Stimulated activated CD8-positive, alpha-beta memory T cell treated with anti-CD3 and anti-CD28 coated beads, Interleukin-15, amount 100 ng/mL, for 24 hours (primary cell): Measurements from ENCODE around the gene SZRD1.
"Not testable (repeated sequence)": the region's sequence is repeated elsewhere in the genome, so short reads cannot be mapped to it uniquely, and the experiment has no call there.

ENCODE experiments used
- DNase-seq: peaks from one replicate; pipeline ENCODE4 v3.0.0-alpha.2; 2020; ENCODE audit warnings: low read depth

Gene SZRD1, protein sequence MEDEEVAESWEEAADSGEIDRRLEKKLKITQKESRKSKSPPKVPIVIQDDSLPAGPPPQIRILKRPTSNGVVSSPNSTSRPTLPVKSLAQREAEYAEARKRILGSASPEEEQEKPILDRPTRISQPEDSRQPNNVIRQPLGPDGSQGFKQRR

DNA sequence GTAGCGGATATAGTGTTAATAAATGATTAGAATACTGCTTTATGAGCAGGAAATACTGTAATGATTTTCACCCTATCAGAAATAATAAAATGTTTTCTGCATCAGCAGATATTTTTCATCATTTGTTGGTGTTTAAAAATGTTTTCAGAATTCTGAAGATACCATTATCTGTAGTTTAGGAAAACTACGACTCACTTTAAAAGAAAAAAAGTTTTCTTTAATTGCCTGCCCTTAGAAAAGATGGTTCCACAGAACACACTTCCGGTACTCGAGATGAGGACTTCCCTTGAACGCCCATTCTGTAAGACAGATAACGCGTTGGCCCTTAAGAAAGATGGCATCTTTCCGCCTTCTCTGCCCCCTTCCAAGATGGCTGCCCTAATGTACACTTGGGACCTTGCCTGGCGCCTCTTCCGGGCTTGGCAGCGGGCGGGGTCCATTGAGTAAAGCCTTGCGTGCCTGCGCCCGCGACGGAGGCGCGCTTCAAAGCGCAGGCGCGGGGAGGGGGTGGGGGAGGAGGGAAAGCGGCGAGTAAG is at the start of gene SZRD1:
TSS of gene SZRD1 (plus strand) at position 521 of the 536 bp plus-strand sequence. CDS start 16 bp downstream, outside the sequence.
- DNase-seq = peak; percentile 69

DNA sequence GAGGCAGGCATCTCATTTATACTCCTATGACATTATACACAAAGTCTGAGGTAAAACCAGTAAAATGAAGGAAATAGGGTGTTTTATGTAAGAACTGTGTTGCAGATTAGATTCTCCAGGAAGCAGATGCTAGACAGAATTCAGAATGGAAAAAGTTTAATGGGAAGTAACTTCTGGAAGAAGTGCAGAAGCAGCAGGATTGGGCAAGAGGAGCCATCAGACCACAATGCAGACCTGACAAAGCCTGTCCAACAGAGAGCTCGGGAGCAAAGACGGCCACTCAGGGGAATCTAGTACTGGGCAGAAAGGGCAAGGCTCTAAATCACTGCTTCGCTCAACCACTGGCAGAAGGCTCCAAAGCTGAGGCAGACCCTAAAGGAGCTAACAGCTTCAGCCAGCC is 48.5 kb upstream of the SZRD1 start:
- no peak for DNase-seq

DNA sequence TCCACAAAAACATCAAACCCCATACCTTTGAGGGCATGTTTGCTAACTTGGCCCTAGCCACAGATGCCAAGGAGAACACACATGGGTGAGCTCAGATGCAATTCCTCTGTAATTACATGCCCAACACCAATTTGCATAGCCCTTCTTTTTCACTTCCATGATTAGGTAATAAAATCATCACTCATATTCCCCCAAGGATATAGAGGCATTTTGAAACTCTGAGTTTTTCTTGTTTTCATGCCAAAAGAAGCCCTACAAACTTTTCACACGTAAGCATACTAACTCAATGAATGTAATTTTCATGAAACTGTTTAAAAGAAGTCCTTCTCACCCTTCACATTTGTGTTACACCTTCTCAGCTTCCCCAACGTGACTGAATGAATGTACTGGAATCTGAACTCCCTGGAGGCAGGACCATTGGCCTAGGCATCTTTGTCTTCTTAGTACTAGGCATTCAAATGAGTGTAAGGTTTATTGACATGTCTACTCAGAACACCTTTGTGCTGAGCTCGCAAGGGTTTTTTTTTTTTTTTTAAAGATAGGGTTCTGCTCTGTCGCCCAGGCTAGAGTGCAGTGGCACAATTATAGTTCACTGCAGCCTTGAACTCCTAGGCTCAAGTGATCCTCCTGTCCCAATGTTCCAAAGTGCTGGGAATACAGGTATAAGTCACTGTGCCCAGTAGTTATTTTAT is 45.7 kb upstream of the SZRD1 start:
- no peak for DNase-seq

DNA sequence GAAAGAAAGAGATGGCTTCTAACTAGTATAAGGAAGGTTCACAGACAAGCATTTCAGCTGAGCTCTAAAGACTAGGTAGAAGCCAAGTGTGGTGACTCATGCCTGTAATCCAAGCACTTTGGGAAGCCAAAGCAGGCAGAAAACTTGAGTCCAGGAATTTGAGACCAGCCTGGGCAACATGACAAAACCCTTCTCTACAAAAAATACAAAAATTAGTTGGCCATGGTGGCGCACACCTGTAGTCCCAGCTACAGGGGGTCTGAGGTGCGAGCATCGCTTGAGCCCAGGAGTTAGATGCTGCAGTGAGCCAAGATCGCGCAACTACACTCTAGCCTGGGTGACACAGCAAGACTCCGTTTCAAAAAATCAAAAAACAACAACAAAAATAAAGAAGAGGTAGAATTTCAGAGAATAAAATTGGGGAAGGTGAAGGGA is 42.6 kb upstream of the SZRD1 start:
- no peak for DNase-seq

DNA sequence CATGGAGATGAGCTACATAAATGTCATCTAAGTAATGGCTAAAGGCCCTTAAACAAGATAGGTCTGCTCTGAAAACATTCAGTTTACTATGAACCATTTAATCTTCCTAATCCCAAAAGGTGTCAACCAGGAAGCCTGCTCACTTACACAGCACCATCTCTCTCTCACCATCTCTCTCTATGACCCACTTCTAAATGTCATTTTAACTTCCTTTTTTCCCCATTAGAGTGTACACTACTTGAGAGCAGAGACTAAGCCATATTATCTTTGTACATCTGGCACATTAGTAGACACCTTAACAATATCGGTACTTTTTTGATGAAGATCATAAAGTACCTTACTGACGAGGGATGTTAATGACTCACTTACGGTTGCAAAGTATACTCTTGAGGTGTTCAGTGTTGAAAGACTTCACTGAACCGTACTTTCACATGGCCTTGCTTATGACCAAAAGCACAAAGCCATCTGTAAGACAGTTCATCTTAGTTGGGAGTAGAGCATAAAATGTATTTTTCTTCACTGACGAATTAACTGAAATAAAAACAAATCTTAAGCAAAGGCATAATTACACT is 40.1 kb upstream of the SZRD1 start:
- no peak for DNase-seq

DNA sequence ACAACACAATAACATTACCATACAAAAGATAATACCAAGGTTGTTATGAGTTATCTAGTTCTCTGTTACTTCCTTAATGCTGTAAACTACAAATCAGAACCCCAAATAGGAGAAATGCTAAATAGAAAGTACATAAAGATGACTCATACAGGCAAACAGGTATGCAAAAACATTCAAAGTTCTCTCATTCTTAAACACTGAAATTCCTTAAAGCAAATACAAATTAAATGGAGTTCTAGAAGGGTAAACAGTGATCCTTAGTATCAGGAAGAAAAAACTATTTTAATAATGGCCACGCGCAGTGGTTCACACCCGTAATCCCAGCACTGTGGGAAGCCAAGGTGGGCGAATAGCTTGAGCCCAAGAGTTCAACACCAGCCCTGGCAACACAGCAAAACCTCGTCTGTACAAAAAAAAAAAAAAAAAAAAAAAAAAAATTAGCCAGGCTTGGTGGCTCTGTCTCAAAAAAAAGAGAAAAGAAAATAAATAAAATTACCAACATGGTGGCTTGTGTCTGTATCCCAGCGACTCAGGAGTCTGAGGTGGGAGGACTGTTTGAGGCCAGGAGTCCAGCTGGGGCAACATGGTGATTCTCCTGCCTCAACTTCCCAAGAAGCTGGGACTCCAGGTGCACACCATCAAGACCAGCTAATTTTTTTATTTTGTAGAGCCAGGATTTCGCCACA is 32.2 kb upstream of the SZRD1 start:
- no peak for DNase-seq

DNA sequence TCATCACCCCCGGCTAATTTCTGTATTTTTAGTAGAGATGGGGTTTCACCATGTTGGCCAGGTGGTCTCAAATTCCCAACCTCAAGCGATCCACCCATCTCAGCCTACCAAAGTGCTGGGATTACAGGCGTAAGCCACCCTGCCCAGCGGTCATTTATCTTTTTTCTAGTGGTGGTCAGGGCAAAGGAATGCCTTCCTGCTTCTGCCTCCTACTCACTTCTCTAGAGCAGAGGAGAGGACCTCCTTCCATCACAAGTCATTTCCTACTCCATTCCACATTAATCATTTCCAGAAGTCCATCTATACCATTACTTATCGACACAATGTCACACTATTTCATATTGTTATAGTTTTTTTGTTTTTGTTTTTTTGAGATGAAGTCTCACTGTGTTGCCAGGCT is 28.1 kb upstream of the SZRD1 start:
- DNase-seq = no peak

DNA sequence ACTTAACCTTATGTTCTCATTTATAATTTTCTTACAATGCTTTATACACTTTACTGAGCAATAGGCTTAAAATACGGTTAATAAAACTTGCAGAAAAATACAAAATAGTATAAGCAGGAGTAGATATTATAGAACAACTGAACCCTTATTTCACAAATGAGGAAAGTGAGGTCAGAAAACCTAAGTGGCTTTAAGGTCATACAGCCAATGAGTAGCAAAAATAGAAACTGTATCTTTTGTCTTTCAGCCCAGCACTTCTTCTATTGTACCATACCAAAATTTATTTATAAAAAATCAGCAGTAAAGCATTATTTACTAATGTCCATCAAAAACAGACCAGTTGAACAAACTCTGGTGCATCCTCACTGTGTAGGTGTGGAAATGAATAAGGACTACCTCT is 26.4 kb upstream of the SZRD1 start:
- DNase-seq = no peak

DNA sequence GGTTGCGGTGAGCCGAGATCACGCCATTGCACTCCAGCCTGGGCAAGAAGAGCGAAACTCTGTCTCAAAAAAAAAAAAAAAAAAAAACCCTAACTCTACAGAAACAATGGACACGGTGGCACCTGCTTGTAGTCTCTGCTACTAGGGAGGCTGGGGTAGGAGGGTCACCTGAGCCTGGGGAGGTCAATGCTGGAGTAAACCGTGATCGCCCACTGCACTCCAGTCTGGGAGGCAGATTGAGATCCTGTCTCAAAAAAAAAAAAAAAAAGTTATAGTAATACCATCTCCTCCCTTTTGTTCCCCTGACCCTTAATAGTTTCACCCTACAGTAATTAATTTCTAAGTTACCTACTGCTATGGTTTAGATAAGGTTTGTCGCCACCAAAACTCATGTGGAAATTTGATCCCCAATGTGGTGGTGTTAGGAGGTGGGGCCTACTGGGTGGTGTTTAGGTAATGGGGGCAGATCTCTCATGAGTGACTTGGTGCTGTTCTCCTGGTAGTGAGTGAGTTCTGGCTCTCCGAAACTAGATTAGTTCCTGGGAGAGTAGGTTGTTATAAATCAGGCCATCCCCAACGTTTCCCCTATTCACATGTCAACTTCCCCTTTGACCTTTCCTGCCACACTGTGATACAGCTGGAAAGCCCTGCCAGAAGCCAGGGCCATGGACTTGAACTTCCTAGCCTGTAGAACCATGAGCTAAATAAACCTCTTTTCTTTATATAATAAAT is 24.5 kb upstream of the SZRD1 start:
- no peak for DNase-seq

DNA sequence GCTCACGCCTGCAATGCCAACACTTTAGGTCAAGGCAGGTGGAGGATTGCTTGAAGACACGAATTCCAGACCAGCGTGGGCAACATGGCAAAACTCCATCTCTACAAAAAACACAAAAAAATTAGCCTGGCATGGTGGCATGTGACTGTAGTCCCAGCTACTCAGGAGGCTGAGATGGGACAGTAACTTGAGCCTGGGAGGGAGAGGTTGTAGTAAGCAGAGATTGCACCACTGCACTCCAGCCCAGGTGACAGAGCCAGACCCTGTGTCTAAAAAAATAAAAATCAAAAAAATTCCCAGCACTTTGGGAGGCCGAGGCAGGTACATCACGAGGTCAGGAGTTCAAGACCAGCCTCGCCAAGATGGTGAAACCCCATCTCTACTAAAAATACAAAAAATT is 23.8 kb upstream of the SZRD1 start:
- not testable (repeated sequence) for DNase-seq

DNA sequence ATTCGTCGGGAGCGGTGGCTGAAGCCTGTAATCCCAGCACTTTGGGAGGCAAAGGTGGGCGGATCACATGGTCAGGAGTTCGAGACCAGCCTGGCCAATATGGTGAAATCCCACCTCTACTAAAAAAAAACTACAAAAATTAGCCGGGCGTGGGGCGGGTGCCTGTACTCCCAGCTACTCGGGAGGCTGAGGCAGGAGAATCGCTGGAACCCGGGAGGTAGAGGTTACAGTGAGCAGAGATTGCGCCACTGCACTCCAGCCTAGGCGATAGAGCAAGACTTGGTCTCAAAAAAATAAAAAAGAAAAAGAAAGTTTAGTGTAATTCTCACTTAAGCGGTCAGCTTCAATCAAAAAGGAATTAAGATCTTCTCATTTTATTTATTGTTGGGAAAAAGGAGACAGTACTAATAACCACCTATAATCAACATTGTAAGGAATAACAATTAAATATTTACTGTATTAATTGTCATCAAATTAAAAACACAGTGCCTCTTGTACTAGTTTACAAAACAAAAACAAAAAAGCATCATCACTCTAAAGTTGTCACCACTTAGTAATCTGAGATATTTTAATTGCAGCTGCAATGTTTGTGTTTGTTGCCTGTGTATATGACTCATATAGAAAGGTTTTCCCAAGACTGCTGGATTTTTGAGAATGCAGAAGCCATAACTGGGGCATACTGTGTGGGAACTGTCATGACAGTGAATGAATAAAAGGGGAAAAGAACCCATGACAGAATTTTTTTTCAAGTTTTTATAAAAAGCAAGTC is 18.4 kb upstream of the SZRD1 start:
- DNase-seq = no peak

DNA sequence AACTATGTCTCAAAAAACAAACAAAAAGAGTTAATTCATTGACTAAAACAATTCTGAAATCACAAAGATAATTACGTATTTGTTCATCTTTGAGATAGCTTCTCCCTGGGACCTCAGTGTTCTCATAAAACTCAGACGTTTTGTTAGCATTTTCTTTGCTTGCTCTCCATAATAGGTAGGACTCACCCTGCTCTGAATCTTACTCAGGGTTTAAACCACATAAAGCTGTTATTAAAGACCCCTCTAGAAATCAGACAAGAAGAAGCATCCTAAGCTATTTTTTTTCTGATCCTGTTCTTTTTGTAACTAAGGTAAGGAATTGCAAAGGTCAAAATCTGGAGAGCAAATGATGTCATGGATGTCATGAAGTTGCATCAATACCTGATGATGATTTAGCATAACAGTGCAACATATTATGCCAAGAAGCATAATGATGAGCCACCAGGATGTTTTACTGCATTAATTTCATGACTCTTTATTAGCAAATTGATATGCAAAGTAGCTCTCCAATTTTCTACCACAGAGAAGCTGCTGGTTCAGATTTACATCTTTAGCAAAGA is 17.1 kb upstream of the SZRD1 start:
- no peak for DNase-seq

DNA sequence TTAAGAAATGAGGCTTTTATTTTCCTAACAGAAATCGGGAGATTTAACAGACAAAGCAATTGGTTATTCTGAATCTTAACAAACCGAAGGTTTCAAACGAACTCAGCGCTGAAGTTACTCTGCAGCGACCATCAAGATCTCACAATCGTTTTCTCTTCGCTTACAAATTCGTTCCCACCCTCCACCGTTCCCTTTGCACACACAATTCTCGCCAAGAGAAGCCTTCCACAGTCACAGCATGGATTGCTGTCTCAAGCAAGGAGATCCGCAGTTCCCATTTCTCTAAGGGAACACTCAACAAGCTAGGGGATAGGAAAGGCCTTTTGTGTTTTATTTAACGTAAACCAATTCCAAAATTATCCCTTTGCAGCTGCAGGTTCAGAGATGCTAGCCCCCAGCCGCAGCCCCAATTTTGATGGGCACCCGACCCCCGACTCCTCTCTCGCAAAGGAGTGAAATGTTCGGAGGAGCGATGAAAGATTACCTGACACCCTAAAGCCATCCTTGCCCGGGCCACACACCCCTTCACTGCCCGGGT is 15.5 kb upstream of the SZRD1 start:
- DNase-seq = no peak

DNA sequence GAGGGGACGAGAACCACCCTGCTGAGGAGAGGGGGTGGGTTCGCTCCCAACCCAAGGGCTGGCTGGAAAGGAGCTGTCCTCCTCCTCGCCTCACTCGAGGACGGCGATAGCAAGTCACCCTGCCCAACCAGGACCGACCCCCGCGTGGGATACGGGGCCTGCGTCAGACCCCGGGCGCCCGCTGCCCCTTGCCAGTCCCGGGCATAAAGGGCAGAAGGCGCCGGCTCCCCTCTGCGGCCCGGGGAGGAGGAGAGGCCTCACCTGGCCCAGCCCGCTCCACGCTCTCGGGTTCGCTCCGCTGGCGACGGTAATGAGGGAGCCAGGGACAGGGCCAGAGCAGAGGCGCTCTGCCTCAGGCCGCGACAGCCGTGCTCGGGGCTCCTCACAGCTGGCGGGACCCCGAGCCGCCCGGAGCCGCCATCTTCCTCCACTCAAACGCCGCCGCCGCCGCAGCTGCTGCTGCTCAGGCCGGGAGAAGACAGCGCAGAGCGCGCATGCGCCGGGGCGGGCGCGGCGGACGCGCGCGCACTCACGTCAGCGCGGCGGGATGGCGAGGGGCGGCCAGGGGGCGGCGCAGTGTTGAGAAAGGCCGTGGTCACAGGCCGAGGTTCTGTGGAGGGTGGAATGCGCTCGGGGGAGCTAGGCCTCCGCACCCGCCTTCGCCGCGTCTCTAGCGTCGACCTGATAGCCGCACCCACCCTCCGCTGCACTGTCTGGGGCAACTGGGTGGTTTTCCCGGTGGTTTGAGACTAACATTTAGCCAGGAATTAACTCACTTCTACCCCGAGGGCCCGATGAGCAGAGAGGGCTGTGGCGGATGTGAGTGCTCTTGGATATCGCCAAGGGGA is 14.8 kb upstream of the SZRD1 start, which contains the start of gene FBXO42:
TSS of gene FBXO42 (minus strand) at position 487 of the 848 bp plus-strand sequence. CDS start 37,062 bp downstream, outside the sequence.
- DNase-seq = peak; percentile 85

DNA sequence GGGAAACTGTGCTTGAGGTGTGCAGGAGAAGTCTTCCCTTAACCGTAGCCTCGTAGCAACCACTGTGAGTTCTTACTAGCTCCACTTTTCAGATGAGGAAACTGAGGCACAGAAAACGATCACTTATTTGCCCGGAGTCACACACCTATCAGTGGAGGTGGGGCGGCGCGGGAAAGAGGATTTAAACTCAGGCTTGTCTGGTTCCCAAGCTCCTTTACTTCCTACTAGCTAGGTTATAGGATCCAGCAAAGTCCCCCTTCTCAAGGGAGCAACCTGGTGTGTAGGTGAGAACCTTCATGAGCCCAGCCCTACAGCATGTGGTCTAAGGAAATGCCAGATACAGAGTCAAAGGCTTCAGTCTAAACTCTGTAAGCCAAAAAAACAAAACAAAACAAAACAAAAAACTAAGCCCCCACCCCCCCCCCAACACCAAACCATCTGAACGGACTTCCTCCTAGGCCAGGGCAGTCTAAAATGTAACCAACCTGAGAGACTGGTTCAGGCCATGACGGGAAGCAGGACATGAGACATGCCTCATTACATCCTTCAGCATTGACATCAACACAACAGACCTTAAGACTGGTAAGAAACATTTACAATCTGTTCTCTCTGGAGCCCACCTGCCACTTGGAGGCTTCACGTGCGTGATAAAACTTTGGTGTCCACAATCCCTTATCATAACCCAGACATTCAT is 14.1 kb upstream of the SZRD1 start:
- DNase-seq = no peak

DNA sequence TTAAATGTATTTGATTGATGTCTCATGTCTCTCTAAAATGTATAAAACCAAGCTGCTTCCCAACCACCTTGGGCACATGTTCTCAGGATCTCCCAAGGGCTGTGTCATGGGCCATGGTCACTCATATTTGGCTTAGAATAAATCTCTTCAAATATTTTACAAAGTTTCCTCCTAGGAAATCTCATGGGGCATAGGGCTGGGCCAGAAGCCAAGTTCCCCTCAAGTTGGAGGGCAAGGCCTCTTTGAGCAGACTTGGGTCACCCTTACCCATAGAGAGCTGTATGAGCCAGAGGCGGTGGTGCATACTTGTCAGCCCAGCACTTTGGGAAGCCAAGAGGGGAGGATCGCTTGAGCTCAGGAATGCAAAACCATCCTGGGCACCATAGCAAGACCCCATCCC is 12.4 kb upstream of the SZRD1 start:
- DNase-seq = no peak

DNA sequence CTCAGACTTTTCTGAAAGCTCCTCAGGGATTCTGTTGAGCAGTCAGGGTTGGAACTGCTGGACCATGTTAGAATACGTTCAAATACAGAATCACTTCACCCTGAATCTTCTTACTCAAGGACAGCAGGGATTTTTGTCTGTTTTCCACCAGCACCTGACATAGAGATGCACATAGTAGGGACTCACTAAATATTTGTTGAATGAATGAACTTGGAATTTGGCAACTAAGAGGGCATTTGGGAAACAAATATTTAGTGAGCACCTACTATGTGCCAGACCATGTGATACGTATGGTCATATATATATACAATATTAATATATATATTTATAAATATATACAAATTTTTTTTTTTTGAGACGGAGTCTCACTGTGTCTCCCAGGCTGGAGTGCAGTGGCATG is 10.2 kb upstream of the SZRD1 start:
- DNase-seq = no peak

DNA sequence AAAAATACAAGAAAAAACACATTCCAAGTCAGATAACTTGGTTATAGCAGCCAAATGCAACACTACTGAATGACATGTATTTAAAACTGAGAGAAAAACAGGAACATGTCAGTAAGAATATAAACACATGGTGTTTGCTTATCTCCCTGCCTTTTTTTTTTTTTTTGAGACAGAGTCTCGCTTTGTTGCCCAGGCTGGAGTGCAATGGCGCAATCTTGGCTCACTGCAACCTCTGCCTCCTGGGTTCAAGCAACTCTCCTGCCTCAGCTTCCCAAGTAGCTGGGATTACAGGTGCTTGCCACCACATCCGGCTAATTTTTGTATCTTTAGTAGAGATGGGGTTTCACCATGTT is 1.9 kb upstream of the SZRD1 start:
- DNase-seq = not testable (repeated sequence)
